H9 (cell line): ENCODE results near the gene POLR3F. TPM values are rescaled to one million over a fixed set of nuclear protein-coding genes. Genes with fewer than 3 reads are reported as not detected.

Experiments used
- DNase-seq: peaks from one replicate; pipeline ENCODE4 v3.0.0-alpha.2; 2017
- H2AFZ ChIP-seq: one replicate; pipeline ENCODE4 v1.6.1; 2013; ENCODE audit warnings: mild to moderate bottlenecking, low read length, control low read depth, moderate library complexity
- H2AK5ac ChIP-seq: 2 replicates; pipeline ENCODE4 v1.6.1; 2013; ENCODE audit warnings: low read length, control low read depth, mixed read lengths; ENCODE audit not compliant: insufficient read length
- H2BK120ac ChIP-seq: one replicate; pipeline ENCODE4 v1.6.1; 2013; ENCODE audit warnings: low read depth, mild to moderate bottlenecking, low read length, control low read depth, inconsistent platforms; ENCODE audit not compliant: poor library complexity, severe bottlenecking
- H2BK12ac ChIP-seq: 2 replicates; pipeline ENCODE4 v1.6.1; 2013; ENCODE audit warnings: low read length, control low read depth, mixed read lengths, low read depth; ENCODE audit not compliant: insufficient read length
- H2BK15ac ChIP-seq: 2 replicates; pipeline ENCODE4 v1.6.1; 2013; ENCODE audit warnings: low read depth, low read length, control low read depth
- H2BK20ac ChIP-seq: one replicate; pipeline ENCODE4 v1.6.1; 2013; ENCODE audit warnings: low read depth, mild to moderate bottlenecking, low read length, control low read depth, inconsistent platforms; ENCODE audit not compliant: poor library complexity, severe bottlenecking
- H2BK5ac ChIP-seq: 2 replicates; pipeline ENCODE4 v1.6.1; 2013; ENCODE audit warnings: low read length, control low read depth, mixed read lengths; ENCODE audit not compliant: insufficient read length
- H3K14ac ChIP-seq: 2 replicates; pipeline ENCODE4 v1.6.1; 2013; ENCODE audit warnings: low read length, control low read depth; ENCODE audit not compliant: insufficient read depth
- H3K18ac ChIP-seq: 2 replicates; pipeline ENCODE4 v1.6.1; 2013; ENCODE audit warnings: low read depth, mild to moderate bottlenecking, mixed read lengths, low read length, control low read depth; ENCODE audit not compliant: insufficient read length
- H3K23ac ChIP-seq: 2 replicates; pipeline ENCODE4 v1.6.1; 2013; ENCODE audit warnings: low read length, control low read depth, mixed read lengths, low read depth; ENCODE audit not compliant: insufficient read length
- H3K23me2 ChIP-seq: 2 replicates; pipeline ENCODE4 v1.6.1; 2013; ENCODE audit warnings: low read depth, mild to moderate bottlenecking, mixed read lengths, low read length, control low read depth; ENCODE audit not compliant: insufficient read length, poor library complexity, severe bottlenecking
- H3K27ac ChIP-seq: 2 replicates; pipeline ENCODE4 v1.5.1; 2013; ENCODE audit warnings: low read length, control low read depth, mixed read lengths, low read depth; ENCODE audit not compliant: insufficient read length
- H3K27me3 ChIP-seq: 2 replicates; pipeline ENCODE4 v1.6.1; 2013; ENCODE audit warnings: low read length, control low read depth, inconsistent platforms; ENCODE audit not compliant: insufficient read depth
- H3K4ac ChIP-seq: 2 replicates; pipeline ENCODE4 v1.6.1; 2013; ENCODE audit warnings: low read depth, mild to moderate bottlenecking, control low read depth, inconsistent platforms, low read length, moderate library complexity
- H3K4me1 ChIP-seq: 2 replicates; pipeline ENCODE4 v1.6.1; 2013; ENCODE audit warnings: low read length, control low read depth, inconsistent platforms; ENCODE audit not compliant: insufficient read depth
- H3K4me2 ChIP-seq: 2 replicates; pipeline ENCODE4 v1.6.1; 2013; ENCODE audit warnings: low read length, control low read depth, mixed read lengths; ENCODE audit not compliant: insufficient read length, insufficient read depth
- H3K56ac ChIP-seq: 2 replicates; pipeline ENCODE4 v1.6.1; 2013; ENCODE audit warnings: low read depth, mild to moderate bottlenecking, mixed read lengths, low read length, control low read depth; ENCODE audit not compliant: insufficient read length
- H3K79me1 ChIP-seq: 2 replicates; pipeline ENCODE4 v1.6.1; 2013; ENCODE audit warnings: low read depth, mild to moderate bottlenecking, moderate library complexity, low read length, control low read depth, inconsistent platforms; ENCODE audit not compliant: insufficient read depth, poor library complexity, severe bottlenecking
- H3K79me2 ChIP-seq: 2 replicates; pipeline ENCODE4 v1.6.1; 2013; ENCODE audit warnings: low read length, control low read depth, inconsistent platforms; ENCODE audit not compliant: insufficient read depth
- H3K9ac ChIP-seq: 2 replicates; pipeline ENCODE4 v1.6.1; 2013; ENCODE audit warnings: low read length, control low read depth, mixed read lengths; ENCODE audit not compliant: insufficient read length; ENCODE audit errors: extremely low read depth
- H3K9me3 ChIP-seq: one replicate; pipeline ENCODE4 v1.6.1; 2013; ENCODE audit warnings: low read depth, low read length, inconsistent platforms; ENCODE audit not compliant: control insufficient read depth
- H3T11ph ChIP-seq: one replicate; pipeline ENCODE4 v1.6.1; 2013; ENCODE audit warnings: mild to moderate bottlenecking, low read length, control low read depth, inconsistent platforms
- H4K20me1 ChIP-seq: one replicate; pipeline ENCODE4 v1.6.1; 2013; ENCODE audit not compliant: control insufficient read depth, insufficient read length, insufficient read depth
- H4K5ac ChIP-seq: 2 replicates; pipeline ENCODE4 v1.6.1; 2013; ENCODE audit warnings: low read depth, mild to moderate bottlenecking, mixed read lengths, low read length, control low read depth; ENCODE audit not compliant: insufficient read length
- H4K8ac ChIP-seq: replicated peaks from 2 replicates; pipeline ENCODE4 v1.6.1; 2013; ENCODE audit warnings: low read length, control low read depth, mixed read lengths, low read depth; ENCODE audit not compliant: insufficient read length
- H4K91ac ChIP-seq: 2 replicates; pipeline ENCODE4 v1.6.1; 2013; ENCODE audit warnings: low read depth, mild to moderate bottlenecking, moderate library complexity, mixed read lengths, low read length, control low read depth; ENCODE audit not compliant: insufficient read length
- H3K27ac Mint-ChIP-seq, 3 experiments: 2 replicates in 2 of 3; 3 replicates in 1 of 3; pipeline ENCODE4 v1.8.0; 2020 to 2021; ENCODE audit warnings: mixed read lengths in 3 of 3, mild to moderate bottlenecking in 1 of 3, moderate library complexity in 1 of 3
- H3K27me3 Mint-ChIP-seq: 2 replicates; pipeline ENCODE4 v1.8.0; 2021; ENCODE audit warnings: low read depth, mild to moderate bottlenecking, moderate library complexity, mixed read lengths
- H3K36me3 Mint-ChIP-seq, 3 experiments: 2 replicates in 2 of 3; 3 replicates in 1 of 3; pipeline ENCODE4 v1.8.0; 2020 to 2021; ENCODE audit warnings: low read depth in 3 of 3, mixed read lengths in 3 of 3; ENCODE audit not compliant: insufficient read depth in 1 of 3
- H3K4me1 Mint-ChIP-seq, 2 experiments: 2 replicates each; pipeline ENCODE4 v1.8.0; 2020; ENCODE audit warnings: mixed read lengths in 2 of 2
- H3K4me3 Mint-ChIP-seq, 2 experiments: 2 replicates in 1 of 2; 3 replicates in 1 of 2; pipeline ENCODE4 v1.8.0; 2020 to 2021; ENCODE audit warnings: mild to moderate bottlenecking in 2 of 2, mixed read lengths in 2 of 2, moderate library complexity in 1 of 2
- H3K9me3 Mint-ChIP-seq, 2 experiments: 2 replicates in 1 of 2; 3 replicates in 1 of 2; pipeline ENCODE4 v1.8.0; 2020; ENCODE audit warnings: mild to moderate bottlenecking in 2 of 2, mixed read lengths in 2 of 2, moderate library complexity in 1 of 2
- WGBS: extraction: QIAGEN DNeasy Blood & Tissue Kit; methylation state at CpG from one replicate; pipeline ENCODE4 v1.1.7; 2013; ENCODE audit warnings: missing lambda C conversion rate, low lambda C conversion rate, mixed read lengths; ENCODE audit not compliant: insufficient read length; ENCODE audit errors: extremely low coverage; 5-methylcytosine and 5-hydroxymethylcytosine counted together
- total RNA-seq: library from RNA; stranded (reverse); gene quantifications from 2 replicates; pipeline ENCODE4 v1.2.1, GENCODE V29; 2021
- TF ChIP-seq, protein P1 (sequence below): fragments of 200-600 bp; sonication (generic); conservative IDR thresholded peaks from 3 replicates; pipeline ENCODE4 v1.8.0; 2021; ENCODE audit warnings: antibody characterized with exemption, mild to moderate bottlenecking

The POLR3F gene
- total RNA-seq, 1 experiment from 2014 or later: 16.1 TPM

DNA sequence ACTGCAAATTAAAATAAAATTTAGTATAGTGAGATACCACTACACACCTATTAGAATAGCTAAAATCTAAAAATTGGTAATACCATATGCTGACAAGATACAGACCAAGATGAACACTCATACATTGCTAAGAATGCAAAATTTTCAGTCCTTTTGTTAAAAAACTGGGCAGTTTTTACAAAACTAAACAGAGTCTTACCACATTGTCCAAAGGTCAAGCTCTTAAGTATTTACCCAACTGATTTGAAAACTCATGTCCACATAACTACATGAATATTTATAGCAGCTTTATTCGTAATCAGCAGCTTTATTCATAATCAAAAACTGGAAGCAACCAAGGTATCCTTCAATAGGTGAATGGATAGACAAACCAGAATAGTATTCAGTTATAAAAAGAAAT, 10.0 kb downstream of the POLR3F start:
- Histone ChIP-seq H4K8ac (no peak overlapping the region), H4K5ac (no peak overlapping the region), H3K4me2 (no peak overlapping the region), H2BK120ac (no peak overlapping the region), H4K91ac (no peak overlapping the region), H3K27me3 (no peaks in the 10 kb centered on the region), H3K9me3 (no peaks in the 10 kb centered on the region), H3K27ac (no peak overlapping the region), H2AFZ (no peak overlapping the region), H3K4ac (no peak overlapping the region), H2BK15ac (no peak overlapping the region), H2BK5ac (no peak overlapping the region), H3K4me1 (no peaks in the 10 kb centered on the region), H3K79me2 (no peaks in the 10 kb centered on the region), H3K9ac (no peak overlapping the region), H2BK20ac (no peak overlapping the region), H3K14ac (no peak overlapping the region), H2BK12ac (no peak overlapping the region), H2AK5ac (no peak overlapping the region), H3K79me1 (no peaks in the 10 kb centered on the region), H3T11ph (no peak overlapping the region), H3K18ac (no peak overlapping the region), H3K23ac (no peak overlapping the region), H3K23me2 (no peaks in the 10 kb centered on the region), H4K20me1 (no peaks in the 10 kb centered on the region), H3K56ac (no peak overlapping the region)
- Mint-ChIP-seq H3K36me3 (peaks cover 20 to 65% (median 55%) of the 10 kb centered on the region in 3 experiments; a peak in 6 of 7 replicates), H3K27me3 (no peaks in the 10 kb centered on the region; the same call in 1 of the 2 replicates), H3K27ac (no peak overlapping the region), H3K4me3 (no peak overlapping the region), H3K4me1 (no peaks in the 10 kb centered on the region), H3K9me3 (no peaks in the 10 kb centered on the region)
- WGBS: no CpG with 5 or more reads among the region's 1 CpG
- no peak for DNase-seq
- TF ChIP-seq, protein P1, sequence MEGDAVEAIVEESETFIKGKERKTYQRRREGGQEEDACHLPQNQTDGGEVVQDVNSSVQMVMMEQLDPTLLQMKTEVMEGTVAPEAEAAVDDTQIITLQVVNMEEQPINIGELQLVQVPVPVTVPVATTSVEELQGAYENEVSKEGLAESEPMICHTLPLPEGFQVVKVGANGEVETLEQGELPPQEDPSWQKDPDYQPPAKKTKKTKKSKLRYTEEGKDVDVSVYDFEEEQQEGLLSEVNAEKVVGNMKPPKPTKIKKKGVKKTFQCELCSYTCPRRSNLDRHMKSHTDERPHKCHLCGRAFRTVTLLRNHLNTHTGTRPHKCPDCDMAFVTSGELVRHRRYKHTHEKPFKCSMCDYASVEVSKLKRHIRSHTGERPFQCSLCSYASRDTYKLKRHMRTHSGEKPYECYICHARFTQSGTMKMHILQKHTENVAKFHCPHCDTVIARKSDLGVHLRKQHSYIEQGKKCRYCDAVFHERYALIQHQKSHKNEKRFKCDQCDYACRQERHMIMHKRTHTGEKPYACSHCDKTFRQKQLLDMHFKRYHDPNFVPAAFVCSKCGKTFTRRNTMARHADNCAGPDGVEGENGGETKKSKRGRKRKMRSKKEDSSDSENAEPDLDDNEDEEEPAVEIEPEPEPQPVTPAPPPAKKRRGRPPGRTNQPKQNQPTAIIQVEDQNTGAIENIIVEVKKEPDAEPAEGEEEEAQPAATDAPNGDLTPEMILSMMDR: no peak
